ENCODE results near the gene INPP5J. TPM values are rescaled to one million over a fixed set of nuclear protein-coding genes. Genes with fewer than 3 reads are reported as not detected.
"Not testable (repeated sequence)": the region's sequence is repeated elsewhere in the genome, so short reads cannot be mapped to it uniquely, and the experiment has no call there.

INPP5J gene, protein sequence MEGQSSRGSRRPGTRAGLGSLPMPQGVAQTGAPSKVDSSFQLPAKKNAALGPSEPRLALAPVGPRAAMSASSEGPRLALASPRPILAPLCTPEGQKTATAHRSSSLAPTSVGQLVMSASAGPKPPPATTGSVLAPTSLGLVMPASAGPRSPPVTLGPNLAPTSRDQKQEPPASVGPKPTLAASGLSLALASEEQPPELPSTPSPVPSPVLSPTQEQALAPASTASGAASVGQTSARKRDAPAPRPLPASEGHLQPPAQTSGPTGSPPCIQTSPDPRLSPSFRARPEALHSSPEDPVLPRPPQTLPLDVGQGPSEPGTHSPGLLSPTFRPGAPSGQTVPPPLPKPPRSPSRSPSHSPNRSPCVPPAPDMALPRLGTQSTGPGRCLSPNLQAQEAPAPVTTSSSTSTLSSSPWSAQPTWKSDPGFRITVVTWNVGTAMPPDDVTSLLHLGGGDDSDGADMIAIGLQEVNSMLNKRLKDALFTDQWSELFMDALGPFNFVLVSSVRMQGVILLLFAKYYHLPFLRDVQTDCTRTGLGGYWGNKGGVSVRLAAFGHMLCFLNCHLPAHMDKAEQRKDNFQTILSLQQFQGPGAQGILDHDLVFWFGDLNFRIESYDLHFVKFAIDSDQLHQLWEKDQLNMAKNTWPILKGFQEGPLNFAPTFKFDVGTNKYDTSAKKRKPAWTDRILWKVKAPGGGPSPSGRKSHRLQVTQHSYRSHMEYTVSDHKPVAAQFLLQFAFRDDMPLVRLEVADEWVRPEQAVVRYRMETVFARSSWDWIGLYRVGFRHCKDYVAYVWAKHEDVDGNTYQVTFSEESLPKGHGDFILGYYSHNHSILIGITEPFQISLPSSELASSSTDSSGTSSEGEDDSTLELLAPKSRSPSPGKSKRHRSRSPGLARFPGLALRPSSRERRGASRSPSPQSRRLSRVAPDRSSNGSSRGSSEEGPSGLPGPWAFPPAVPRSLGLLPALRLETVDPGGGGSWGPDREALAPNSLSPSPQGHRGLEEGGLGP
- 1 to 10 TPM; 3.5 to 5.4 TPM for total RNA-seq
- polyA plus RNA-seq (2013, experiment 1 of 2) = 2.8 TPM
- polyA plus RNA-seq (2013, experiment 2 of 2) = 2.0 TPM
- long read RNA-seq, experiment 1, partial matches to known transcripts = 0 of 1 reads
- long read RNA-seq, experiment 1, other reads (novel, unspliced or antisense) = 1 of 1 reads
- long read RNA-seq, experiment 2, partial matches to known transcripts = 3 of 11 reads
- long read RNA-seq, experiment 2, other reads (novel, unspliced or antisense) = 3 of 11 reads
- long read RNA-seq, experiment 3, transcript INPP5J-205 (13 exons, 2,215 nt) = major isoform, 5 of 15 reads
- long read RNA-seq, experiment 3, partial matches to known transcripts = 4 of 15 reads
- long read RNA-seq, experiment 3, other reads (novel, unspliced or antisense) = 4 of 15 reads
- long read RNA-seq, experiment 4, partial matches to known transcripts = 0 of 1 reads
- long read RNA-seq, experiment 4, other reads (novel, unspliced or antisense) = 0 of 1 reads

DNA sequence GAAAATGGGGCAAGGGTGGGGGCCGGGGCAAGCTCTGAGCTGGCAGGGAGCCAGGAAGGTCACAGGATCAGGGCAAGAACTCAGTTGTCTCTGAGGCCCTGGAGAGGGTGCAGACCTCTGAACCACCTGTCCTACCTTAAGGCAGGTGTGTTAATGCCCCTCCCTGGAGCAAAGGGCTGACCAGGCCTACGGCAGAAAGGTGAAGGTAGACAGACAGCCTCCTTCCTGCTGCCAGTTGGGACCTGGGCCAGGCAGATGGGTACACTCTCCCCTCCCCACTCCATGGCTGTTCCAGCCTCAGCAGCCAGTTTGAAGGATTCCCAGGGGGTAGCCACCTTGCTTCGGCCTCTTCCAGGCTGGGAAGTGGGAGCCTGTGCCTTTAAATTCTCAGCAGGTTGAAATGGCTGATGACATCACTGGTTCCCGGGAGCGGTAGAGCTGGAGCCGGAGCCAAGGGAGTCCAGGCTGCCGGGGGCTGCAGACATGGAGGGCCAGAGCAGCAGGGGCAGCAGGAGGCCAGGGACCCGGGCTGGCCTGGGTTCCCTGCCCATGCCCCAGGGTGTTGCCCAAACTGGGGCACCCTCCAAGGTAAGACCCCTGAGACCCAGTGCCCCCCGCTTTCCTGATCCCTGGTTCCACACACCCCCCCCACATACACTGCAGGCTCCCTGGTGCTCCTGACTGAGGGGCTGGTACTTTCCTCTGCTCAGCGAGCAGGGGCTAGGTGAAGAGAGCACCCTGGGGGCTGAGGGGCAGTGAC lies at the start of gene INPP5J:
Gene INPP5J (plus strand): TSS at position 435 of the 760 bp plus-strand sequence. CDS start 49 bp downstream, at position 484.
- no peak within 1 kb of the TSS for H3K27ac ChIP-seq (ENCODE audit: low read depth, low read length)
- Mint-ChIP-seq H3K4me1 (no peaks in the 10 kb centered on the region), H3K27ac (peak within 1 kb of the TSS; percentile 48), H3K9me3 (no peaks in the 10 kb centered on the region), H3K27me3 (ENCODE audit: insufficient read depth) (peaks cover 11% of the 10 kb centered on the region), H3K4me3 (peak within 1 kb of the TSS; percentile 56), H3K36me3 (ENCODE audit: low read depth) (no peaks in the 10 kb centered on the region)
- H3K9ac ChIP-seq (ENCODE audit: extremely low read depth, low read length, poor library complexity, severe bottlenecking) = peak within 1 kb of the TSS; percentile 49
- TF ChIP-seq, protein P1, sequence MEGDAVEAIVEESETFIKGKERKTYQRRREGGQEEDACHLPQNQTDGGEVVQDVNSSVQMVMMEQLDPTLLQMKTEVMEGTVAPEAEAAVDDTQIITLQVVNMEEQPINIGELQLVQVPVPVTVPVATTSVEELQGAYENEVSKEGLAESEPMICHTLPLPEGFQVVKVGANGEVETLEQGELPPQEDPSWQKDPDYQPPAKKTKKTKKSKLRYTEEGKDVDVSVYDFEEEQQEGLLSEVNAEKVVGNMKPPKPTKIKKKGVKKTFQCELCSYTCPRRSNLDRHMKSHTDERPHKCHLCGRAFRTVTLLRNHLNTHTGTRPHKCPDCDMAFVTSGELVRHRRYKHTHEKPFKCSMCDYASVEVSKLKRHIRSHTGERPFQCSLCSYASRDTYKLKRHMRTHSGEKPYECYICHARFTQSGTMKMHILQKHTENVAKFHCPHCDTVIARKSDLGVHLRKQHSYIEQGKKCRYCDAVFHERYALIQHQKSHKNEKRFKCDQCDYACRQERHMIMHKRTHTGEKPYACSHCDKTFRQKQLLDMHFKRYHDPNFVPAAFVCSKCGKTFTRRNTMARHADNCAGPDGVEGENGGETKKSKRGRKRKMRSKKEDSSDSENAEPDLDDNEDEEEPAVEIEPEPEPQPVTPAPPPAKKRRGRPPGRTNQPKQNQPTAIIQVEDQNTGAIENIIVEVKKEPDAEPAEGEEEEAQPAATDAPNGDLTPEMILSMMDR (conservative IDR thresholded peaks at IDR 0.05) = no peak
- no peaks in the 10 kb centered on the region for H3K36me3 ChIP-seq (ENCODE audit: control insufficient read depth, insufficient read depth, low read length)
- H3K9me3 ChIP-seq (ENCODE audit: control insufficient read depth, low read length) = no peaks in the 10 kb centered on the region
- whole genome bisulfite sequencing, 2 experiments (ENCODE audit: insufficient coverage in 1 of 2, insufficient read length in 1 of 2) = 31 to 80% methylated on average over 3 to 10 of the region's 10 CpGs
- peak within 1 kb of the TSS; percentile 80 for H3K4me3 ChIP-seq (ENCODE audit: low read length)
- no peaks in the 10 kb centered on the region for H3K4me1 ChIP-seq (ENCODE audit: control insufficient read depth, insufficient read depth, low read length)
- no peaks in the 10 kb centered on the region for H3K27me3 ChIP-seq (ENCODE audit: control insufficient read depth, insufficient read depth, low read length, poor library complexity, severe bottlenecking)
- DNase-seq = peak; percentile 84

DNA sequence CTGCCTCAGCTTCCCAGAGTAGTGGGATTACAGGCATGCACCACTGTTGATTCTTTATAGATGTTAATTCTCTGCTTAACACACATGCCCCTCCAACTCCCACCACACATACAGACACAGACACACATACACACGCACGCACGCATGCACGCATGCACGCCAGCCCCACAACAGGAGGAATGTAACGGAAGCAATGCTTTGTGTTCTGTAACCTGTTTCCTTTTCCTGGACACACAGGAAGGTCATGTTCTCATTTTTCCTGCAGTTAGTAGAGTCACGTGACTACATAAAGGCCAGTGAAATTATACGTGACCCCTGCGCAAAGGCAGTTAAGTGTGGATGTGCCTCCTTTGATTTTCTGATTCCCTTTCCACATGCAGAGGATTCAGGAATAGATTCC lies 49.6 kb upstream of the INPP5J start:
- not testable (repeated sequence) for H3K4me3 Mint-ChIP-seq; H3K27me3 ChIP-seq (ENCODE audit: control insufficient read depth, insufficient read depth, low read length, poor library complexity, severe bottlenecking); H3K36me3 ChIP-seq (ENCODE audit: control insufficient read depth, insufficient read depth, low read length); H3K27me3 Mint-ChIP-seq (ENCODE audit: insufficient read depth); H3K9ac ChIP-seq (ENCODE audit: extremely low read depth, low read length, poor library complexity, severe bottlenecking); H3K9me3 Mint-ChIP-seq; H3K9me3 ChIP-seq (ENCODE audit: control insufficient read depth, low read length); H3K4me1 ChIP-seq (ENCODE audit: control insufficient read depth, insufficient read depth, low read length); H3K36me3 Mint-ChIP-seq (ENCODE audit: low read depth); DNase-seq; H3K27ac ChIP-seq (ENCODE audit: low read depth, low read length); H3K4me3 ChIP-seq (ENCODE audit: low read length); H3K27ac Mint-ChIP-seq
- WGBS, 2 experiments (ENCODE audit: insufficient coverage in 1 of 2, insufficient read length in 1 of 2) = 89 to 93% methylated on average over 3 to 9 of the region's 9 CpGs
- H3K4me1 Mint-ChIP-seq = peaks cover 13% of the 10 kb centered on the region

DNA sequence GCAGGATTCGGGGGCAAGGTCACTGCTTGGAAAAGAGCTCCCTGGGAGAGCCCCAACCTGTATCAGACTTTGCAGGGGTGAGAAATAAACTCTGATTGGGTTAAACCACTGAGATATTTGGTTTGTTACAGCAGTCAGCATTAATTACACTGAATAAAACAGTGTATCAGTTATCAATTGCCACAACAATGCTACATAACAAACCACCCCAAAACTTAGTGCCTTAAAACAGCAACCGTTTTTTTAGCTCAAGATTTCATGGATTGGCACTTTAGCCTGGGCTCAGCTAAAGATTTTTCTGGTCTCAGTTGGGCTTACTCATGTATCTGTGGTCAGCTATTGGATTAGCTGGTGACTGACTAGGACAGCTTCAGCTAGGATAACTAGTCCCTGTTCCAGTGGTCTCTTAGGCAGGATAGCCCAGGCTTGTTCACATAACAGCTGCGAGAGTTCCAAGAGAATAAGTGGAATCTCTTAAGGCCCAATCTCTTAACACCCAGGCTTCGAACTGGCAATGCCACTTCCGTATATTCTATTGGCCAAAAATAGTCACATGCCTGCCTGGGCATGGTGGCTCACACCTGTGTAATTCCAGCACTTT lies 49.1 kb upstream of the INPP5J start:
- H3K9me3 ChIP-seq (ENCODE audit: control insufficient read depth, low read length); H3K36me3 ChIP-seq (ENCODE audit: control insufficient read depth, insufficient read depth, low read length); DNase-seq; H3K4me3 ChIP-seq (ENCODE audit: low read length); H3K4me1 ChIP-seq (ENCODE audit: control insufficient read depth, insufficient read depth, low read length); H3K4me3 Mint-ChIP-seq; H3K27me3 Mint-ChIP-seq (ENCODE audit: insufficient read depth); H3K4me1 Mint-ChIP-seq; H3K27ac ChIP-seq (ENCODE audit: low read depth, low read length); H3K9ac ChIP-seq (ENCODE audit: extremely low read depth, low read length, poor library complexity, severe bottlenecking); H3K9me3 Mint-ChIP-seq; H3K36me3 Mint-ChIP-seq (ENCODE audit: low read depth); H3K27me3 ChIP-seq (ENCODE audit: control insufficient read depth, insufficient read depth, low read length, poor library complexity, severe bottlenecking); H3K27ac Mint-ChIP-seq: not testable (repeated sequence)
- WGBS, 2 experiments (ENCODE audit: insufficient coverage in 1 of 2, insufficient read length in 1 of 2) = 96 to 100% methylated on average over 3 to 5 of the region's 5 CpGs

All from endodermal cell (in vitro differentiated cells).